IPS-18a (cell line): Measurements from ENCODE around the gene GDF10.

Source experiments
- H3K27ac ChIP-seq: one replicate; pipeline ENCODE4 v1.5.1; 2013; ENCODE audit warnings: low read length
- H3K27me3 ChIP-seq: one replicate; pipeline ENCODE4 v1.6.1; 2013; ENCODE audit warnings: mild to moderate bottlenecking, low read length; ENCODE audit not compliant: control insufficient read depth, insufficient read depth
- H3K36me3 ChIP-seq: one replicate; pipeline ENCODE4 v1.6.1; 2013; ENCODE audit warnings: low read depth, low read length; ENCODE audit not compliant: control insufficient read depth
- H3K4me1 ChIP-seq: one replicate; pipeline ENCODE4 v1.6.1; 2013; ENCODE audit warnings: low read depth, low read length; ENCODE audit not compliant: control insufficient read depth
- H3K4me3 ChIP-seq: one replicate; pipeline ENCODE4 v1.5.1; 2013; ENCODE audit warnings: low read length
- H3K9ac ChIP-seq: one replicate; pipeline ENCODE4 v1.6.1; 2013; ENCODE audit warnings: mild to moderate bottlenecking, low read length, moderate library complexity
- H3K9me3 ChIP-seq: one replicate; pipeline ENCODE4 v1.6.1; 2013; ENCODE audit warnings: low read depth, low read length; ENCODE audit not compliant: control insufficient read depth

Gene GDF10

GRCh38 chr10:47297866-47298540, 2.0 kb upstream of the GDF10 start:
- H3K36me3 ChIP-seq, result no peaks in the 10 kb centered on the region
- H3K4me3 ChIP-seq, result no peak overlapping the region
- no peak overlapping the region for H3K27ac ChIP-seq
- peaks cover 13% of the 10 kb centered on the region for H3K4me1 ChIP-seq
- H3K27me3 ChIP-seq, result peaks cover 41% of the 10 kb centered on the region
- H3K9ac ChIP-seq, result no peak overlapping the region
- H3K9me3 ChIP-seq, result no peaks in the 10 kb centered on the region

GRCh38 chr10:47298715-47299114, 1.3 kb upstream of the GDF10 start:
- H3K27ac ChIP-seq, result no peak overlapping the region
- no peaks in the 10 kb centered on the region for H3K9me3 ChIP-seq
- peaks cover 13% of the 10 kb centered on the region for H3K4me1 ChIP-seq
- no peaks in the 10 kb centered on the region for H3K36me3 ChIP-seq
- peaks cover 41% of the 10 kb centered on the region for H3K27me3 ChIP-seq
- H3K4me3 ChIP-seq, result no peak overlapping the region
- no peak overlapping the region for H3K9ac ChIP-seq

GRCh38 chr10:47300429-47300931, 483 bp downstream of the GDF10 start:
- peak overlapping the region; percentile 53 for H3K4me3 ChIP-seq
- H3K27me3 ChIP-seq, result peaks cover 41% of the 10 kb centered on the region

GRCh38 chr10:47301833-47302232, 1.8 kb downstream of the GDF10 start:
- H3K4me1 ChIP-seq, result peaks cover 4% of the 10 kb centered on the region
- no peak overlapping the region for H3K4me3 ChIP-seq
- H3K27me3 ChIP-seq, result peaks cover 41% of the 10 kb centered on the region
- no peak overlapping the region for H3K27ac ChIP-seq
- H3K9ac ChIP-seq, result no peak overlapping the region
- H3K36me3 ChIP-seq, result no peaks in the 10 kb centered on the region
- no peaks in the 10 kb centered on the region for H3K9me3 ChIP-seq

More at GRCh38 chr10:47300429-47300931, 483 bp downstream of the GDF10 start:
- H3K9me3 ChIP-seq, result no peaks in the 10 kb centered on the region
- H3K4me1 ChIP-seq, result peaks cover 13% of the 10 kb centered on the region
- H3K9ac ChIP-seq, result no peak overlapping the region
- H3K36me3 ChIP-seq, result no peaks in the 10 kb centered on the region
- H3K27ac ChIP-seq, result no peak overlapping the region

GRCh38 chr10:47303105-47303504, 3.1 kb downstream of the GDF10 start:
- Histone ChIP-seq H3K27me3 (peaks cover 41% of the 10 kb centered on the region), H3K4me1 (peaks cover 6% of the 10 kb centered on the region), H3K9me3 (no peaks in the 10 kb centered on the region), H3K36me3 (no peaks in the 10 kb centered on the region), H3K27ac (no peak overlapping the region), H3K9ac (no peak overlapping the region), H3K4me3 (no peak overlapping the region)

GRCh38 chr10:47303866-47304265, 3.9 kb downstream of the GDF10 start:
- no peak overlapping the region for H3K4me3 ChIP-seq
- no peak overlapping the region for H3K27ac ChIP-seq
- no peaks in the 10 kb centered on the region for H3K9me3 ChIP-seq
- no peak overlapping the region for H3K9ac ChIP-seq
- H3K36me3 ChIP-seq, result no peaks in the 10 kb centered on the region
- H3K27me3 ChIP-seq, result peaks cover 34% of the 10 kb centered on the region
- peaks cover 7% of the 10 kb centered on the region for H3K4me1 ChIP-seq

- peaks cover 18% of the 10 kb centered on the region for H3K27me3 ChIP-seq
- H3K9me3 ChIP-seq, result no peaks in the 10 kb centered on the region
- no peaks in the 10 kb centered on the region for H3K36me3 ChIP-seq
- H3K4me3 ChIP-seq, result no peak overlapping the region
- H3K9ac ChIP-seq, result no peak overlapping the region
- peaks cover 3% of the 10 kb centered on the region for H3K4me1 ChIP-seq
- H3K27ac ChIP-seq, result no peak overlapping the region
Measured at GRCh38 chr10:47305566-47305965, 5.6 kb downstream of the GDF10 start.

- Histone ChIP-seq H3K4me1 (peaks cover 3% of the 10 kb centered on the region), H3K36me3 (no peaks in the 10 kb centered on the region), H3K4me3 (no peak overlapping the region), H3K27me3 (peaks cover 8% of the 10 kb centered on the region), H3K27ac (no peak overlapping the region), H3K9me3 (no peaks in the 10 kb centered on the region), H3K9ac (no peak overlapping the region)
Measured at GRCh38 chr10:47306387-47307210, 6.6 kb downstream of the GDF10 start.

- Histone ChIP-seq H3K36me3 (no peaks in the 10 kb centered on the region), H3K27ac (no peak overlapping the region), H3K27me3 (no peaks in the 10 kb centered on the region), H3K4me3 (no peak overlapping the region), H3K9ac (no peak overlapping the region), H3K4me1 (peaks cover 3% of the 10 kb centered on the region), H3K9me3 (no peaks in the 10 kb centered on the region)
Measured at GRCh38 chr10:47307381-47307780, 7.4 kb downstream of the GDF10 start.

- Histone ChIP-seq H3K27ac (no peak overlapping the region), H3K9ac (no peak overlapping the region)
Measured at GRCh38 chr10:47308775-47309174, 8.8 kb downstream of the GDF10 start.

GRCh38 chr10:47309408-47310089, 9.6 kb downstream of the GDF10 start:
- H3K27me3 ChIP-seq, result no peaks in the 10 kb centered on the region
- H3K27ac ChIP-seq, result no peak overlapping the region
- no peaks in the 10 kb centered on the region for H3K9me3 ChIP-seq
- no peak overlapping the region for H3K9ac ChIP-seq
- no peak overlapping the region for H3K4me3 ChIP-seq
- no peaks in the 10 kb centered on the region for H3K36me3 ChIP-seq
- H3K4me1 ChIP-seq, result peaks cover 3% of the 10 kb centered on the region

More at GRCh38 chr10:47308775-47309174, 8.8 kb downstream of the GDF10 start:
- no peaks in the 10 kb centered on the region for H3K27me3 ChIP-seq
- H3K4me1 ChIP-seq, result peaks cover 3% of the 10 kb centered on the region
- H3K9me3 ChIP-seq, result no peaks in the 10 kb centered on the region
- H3K36me3 ChIP-seq, result no peaks in the 10 kb centered on the region
- no peak overlapping the region for H3K4me3 ChIP-seq
